A549 (cell line): ENCODE measurements around the gene SIGLEC8. TPM values are rescaled to one million over a fixed set of nuclear protein-coding genes. Genes with fewer than 3 reads are reported as not detected.

Experiments used
- ATAC-seq, 2 experiments: fragments of 200-7000 bp in 1 of 2; fragments of >200 bp in 1 of 2; cut with Nextera tagmentation in 1 of 2; cut with Tn5 transposase in 1 of 2; 3 replicates each; pipeline versions ENCODE4 v1.8.0 to v1.9.1; 2018 to 2020; ENCODE audit warnings: mild to moderate bottlenecking in 1 of 2, moderate library complexity in 1 of 2
- CTCF ChIA-PET: fragments of 300-600 bp; sonication (Branson Sonifier 250); formaldehyde crosslinking; extraction: SDS; loops from one replicate; lab custom pipeline; 2021; ENCODE audit warnings: antibody characterized with exemption, inconsistent platforms; lab: Yijun Ruan, JAX
- POLR2A ChIA-PET: fragments of 350-600 bp; formaldehyde crosslinking; extraction: SDS; loops from one replicate; lab custom pipeline; 2021; ENCODE audit warnings: antibody characterized with exemption, inconsistent platforms; lab: Yijun Ruan, JAX
- DNase-seq, 2 experiments: peaks; one replicate each; pipeline versions ENCODE4 v3.0.0 to v3.0.0-alpha.2; 2011 to 2016; ENCODE audit warnings: low read depth in 1 of 2, low spot score in 1 of 2
- FAIRE-seq: peaks from 2 replicates; lab custom pipeline; 2011; peaks lifted over from hg19 to GRCh38; lab: Jason Lieb, UNC
- H3K27ac ChIP-seq, 2 experiments: fragments of >200 bp; sonication (Bioruptor Twin); formaldehyde crosslinking; 3 replicates each; pipeline ENCODE4 v1.5.1; 2016 to 2017
- H3K4me1 ChIP-seq: fragments of >200 bp; sonication (Bioruptor Twin); formaldehyde crosslinking; 3 replicates; pipeline ENCODE4 v1.6.1; 2016
- H3K4me2 ChIP-seq: fragments of >200 bp; sonication (Bioruptor Twin); formaldehyde crosslinking; 3 replicates; pipeline ENCODE4 v1.6.1; 2016
- H3K4me3 ChIP-seq: fragments of >200 bp; sonication (Bioruptor Twin); formaldehyde crosslinking; 3 replicates; pipeline ENCODE4 v1.5.1; 2016
- H3K9me3 ChIP-seq: fragments of >200 bp; sonication (Bioruptor Twin); formaldehyde crosslinking; 3 replicates; pipeline ENCODE4 v1.6.1; 2016
- ATOH8 ChIP-seq: fragments of 250-450 bp; sonication (Bioruptor Pico); IDR thresholded peaks from 2 replicates; pipeline ENCODE4 v1.5.0; 2020; ENCODE audit warnings: low read depth, mild to moderate bottlenecking, moderate library complexity
- CBX2 ChIP-seq: fragments of 200-600 bp; sonication (generic); IDR thresholded peaks from 2 replicates; pipeline ENCODE4 v1.6.1; 2016; ENCODE audit warnings: low read depth, mild to moderate bottlenecking, borderline replicate concordance
- CHD4 ChIP-seq: fragments of 200-600 bp; sonication (generic); IDR thresholded peaks from 2 replicates; pipeline ENCODE4 v1.6.1; 2016; ENCODE audit warnings: antibody characterized with exemption, mild to moderate bottlenecking, borderline replicate concordance
- CTCF ChIP-seq: fragments of >200 bp; sonication (Bioruptor Twin); formaldehyde crosslinking; IDR thresholded peaks from 3 replicates; pipeline ENCODE4 v1.5.1; 2016
- EHF ChIP-seq: fragments of 250-450 bp; sonication (Bioruptor Pico); IDR thresholded peaks from 2 replicates; pipeline ENCODE4 v1.5.0; 2020; ENCODE audit warnings: mild to moderate bottlenecking
- EHMT2 ChIP-seq: fragments of 200-600 bp; sonication (generic); IDR thresholded peaks from 2 replicates; pipeline ENCODE4 v1.6.1; 2016; ENCODE audit warnings: antibody characterized with exemption, low read depth, mild to moderate bottlenecking, moderate library complexity
- ELK1 ChIP-seq: fragments of 150-350 bp; IDR thresholded peaks from 2 replicates; pipeline ENCODE4 v1.6.1; 2014; ENCODE audit warnings: low read depth, mild to moderate bottlenecking, low read length
- EP300 ChIP-seq, 2 experiments: fragments of >200 bp; sonication (Bioruptor Twin); formaldehyde crosslinking; IDR thresholded peaks; 2 replicates in 1 of 2; 3 replicates in 1 of 2; pipeline ENCODE4 v1.6.1; 2016 to 2017
- FOXS1 ChIP-seq: fragments of 250-450 bp; sonication (Bioruptor Pico); IDR thresholded peaks from 2 replicates; pipeline ENCODE4 v1.5.0; 2020; ENCODE audit warnings: mild to moderate bottlenecking, moderate library complexity
- HDAC2 ChIP-seq: fragments of 200-600 bp; sonication (generic); IDR thresholded peaks from 2 replicates; pipeline ENCODE4 v1.6.1; 2016
- HEYL ChIP-seq: fragments of 250-450 bp; sonication (Bioruptor Pico); IDR thresholded peaks from 2 replicates; pipeline ENCODE4 v1.8.0; 2021; ENCODE audit warnings: mild to moderate bottlenecking, moderate library complexity
- HOXA7 ChIP-seq: fragments of 250-450 bp; sonication (Bioruptor Pico); IDR thresholded peaks from 2 replicates; pipeline ENCODE4 v1.5.0; 2020; ENCODE audit warnings: mild to moderate bottlenecking, moderate library complexity
- HOXB13 ChIP-seq: fragments of 250-450 bp; sonication (Bioruptor Pico); IDR thresholded peaks from 2 replicates; pipeline ENCODE4 v1.5.0; 2020; ENCODE audit warnings: low read depth, mild to moderate bottlenecking, moderate library complexity
- HOXB5 ChIP-seq: fragments of 250-450 bp; sonication (Bioruptor Pico); IDR thresholded peaks from 2 replicates; pipeline ENCODE4 v1.5.0; 2020; ENCODE audit warnings: mild to moderate bottlenecking, moderate library complexity
- MAFK ChIP-seq: fragments of 450-650 bp; IDR thresholded peaks from 2 replicates; pipeline ENCODE4 v1.6.1; 2014; ENCODE audit not compliant: partially characterized antibody
- MAX ChIP-seq: IDR thresholded peaks from 2 replicates; pipeline ENCODE4 v1.6.1; 2012
- NPAS2 ChIP-seq: fragments of 250-450 bp; sonication (Bioruptor Pico); IDR thresholded peaks from 2 replicates; pipeline ENCODE4 v1.8.0; 2022; ENCODE audit warnings: mild to moderate bottlenecking, moderate library complexity, borderline replicate concordance
- PBX3 ChIP-seq: IDR thresholded peaks from 2 replicates; pipeline ENCODE4 v1.6.1; 2012
- RAD21 ChIP-seq, 2 experiments: fragments of >200 bp in 1 of 2; sonication (Bioruptor Twin) in 1 of 2; formaldehyde crosslinking in 1 of 2; IDR thresholded peaks in 1 of 2; conservative IDR thresholded peaks in 1 of 2; 2 replicates in 1 of 2; 3 replicates in 1 of 2; pipeline ENCODE4 v1.6.1; 2012 to 2018; ENCODE audit warnings: inconsistent platforms in 1 of 2
- REST ChIP-seq: fragments of 200-600 bp; sonication (generic); IDR thresholded peaks from 2 replicates; pipeline ENCODE4 v1.6.1; 2016; ENCODE audit warnings: antibody characterized with exemption, mild to moderate bottlenecking, moderate library complexity
- SMC3 ChIP-seq: fragments of >200 bp; sonication (Bioruptor Twin); formaldehyde crosslinking; IDR thresholded peaks from 3 replicates; pipeline ENCODE4 v1.6.1; 2018; ENCODE audit warnings: inconsistent platforms
- SREBF2 ChIP-seq: fragments of 450-650 bp; IDR thresholded peaks from 2 replicates; pipeline ENCODE4 v1.6.1; 2014; ENCODE audit warnings: mild to moderate bottlenecking, moderate library complexity
- ZSCAN20 ChIP-seq: fragments of 250-450 bp; sonication (Bioruptor Pico); IDR thresholded peaks from 2 replicates; pipeline ENCODE4 v1.8.0; 2022; ENCODE audit warnings: mild to moderate bottlenecking, moderate library complexity
- WGBS: methylation state at CpG from one replicate; pipeline ENCODE4 v1.1.6; 2017; ENCODE audit errors: missing lambda C conversion rate; 5-methylcytosine and 5-hydroxymethylcytosine counted together
- polyA plus RNA-seq, 4 experiments: library from polyadenylated mRNA; depleted of rRNA in 3 of 4; stranded (reverse); fragments of >200 nt; fragmentation: RNase III in 1 of 4; extraction: RNeasy Plus Mini Kit Qiagen cat#74134 plus additional on column Dnase treatment in 1 of 4; gene quantifications; 2 replicates in 3 of 4; 3 replicates in 1 of 4; pipeline ENCODE4 v1.2.3, GENCODE V29; 2011 to 2017

Gene SIGLEC8
- polyA plus RNA-seq, 2 of the 4 experiments (the other 2 are of a cell fraction), result not detected

- TF ChIP-seq PBX3, result no peak
- TF ChIP-seq HOXA7 (CRISPR knock-in tag), result no peak
- no peak for TF ChIP-seq HOXB13 (CRISPR knock-in tag)
- TF ChIP-seq EP300 (IDR thresholded peaks at IDR 0.05), result no peak
Measured at GRCh38 chr19:51427201-51427600, 31.1 kb downstream of the SIGLEC8 start (continued).

GRCh38 chr19:51422053-51422448, 36.2 kb downstream of the SIGLEC8 start:
- peak; percentile 80 for DNase-seq
- TF ChIP-seq HOXB13 (CRISPR knock-in tag), result 0 out of 2 replicates have a peak, but pooled peaks have one; percentile 66
- TF ChIP-seq FOXS1 (CRISPR knock-in tag), result 0 out of 2 replicates have a peak, but pooled peaks have one; percentile 57
- TF ChIP-seq REST, result peak; percentile 98
- no peak for TF ChIP-seq CBX2
- peak; percentile 86 for TF ChIP-seq SMC3
- TF ChIP-seq NPAS2 (CRISPR knock-in tag), result 0 out of 2 replicates have a peak, but pooled peaks have one; percentile 27
- TF ChIP-seq SREBF2, result no peak
- TF ChIP-seq EHF (CRISPR knock-in tag), result 0 out of 2 replicates have a peak, but pooled peaks have one; percentile 59
- TF ChIP-seq HEYL (CRISPR knock-in tag), result 0 out of 2 replicates have a peak, but pooled peaks have one; percentile 21
- TF ChIP-seq HOXB5 (CRISPR knock-in tag), result peak; percentile 89; the same call in 1 of the 2 replicates
- TF ChIP-seq CTCF, result peak; percentile 83
- no peak for TF ChIP-seq HDAC2
- TF ChIP-seq EHMT2, result peak; percentile 82; the same call in 1 of the 2 replicates
- no peak for TF ChIP-seq CHD4
- TF ChIP-seq ZSCAN20 (CRISPR knock-in tag), result peak; percentile 79; the same call in 1 of the 2 replicates
- no peak for TF ChIP-seq ELK1
- TF ChIP-seq MAFK, result no peak
- TF ChIP-seq MAX, result peak; percentile 54; the same call in 1 of the 2 replicates
- TF ChIP-seq RAD21 (conservative IDR thresholded peaks at IDR 0.05 in 1 of 2, IDR thresholded peaks at IDR 0.05 in 1 of 2), result peak; percentile 78 to 81
- peak; percentile 78; the same call in 1 of the 2 replicates for TF ChIP-seq ATOH8 (CRISPR knock-in tag)
- TF ChIP-seq, all 56 proteins: peak for 14
- no peak overlapping the region for H3K27ac ChIP-seq
- ChIA-PET POLR2A (interaction anchor here (1.0 kb wide), 1 partner anchor 83 kb away, joined by 3 read pairs; no protein-coding TSS in a partner anchor), CTCF (interaction anchor here (0.5 to 4.5 kb wide), 58 partner anchors 8 to 426 kb away, joined by 3 to 33 read pairs (median 4); partner anchors contain the start of genes CLDND2, NKG7 and VSIG10L)
- FAIRE-seq (peak; percentile 61), ATAC-seq (peak; percentile 87 to 96)
- H3K9me3 ChIP-seq, result no peaks in the 10 kb centered on the region
- 7% methylated on average over 19 of the region's 19 CpGs for WGBS
- no peak overlapping the region for H3K4me2 ChIP-seq
- H3K4me1 ChIP-seq, result no peaks in the 10 kb centered on the region
- H3K4me3 ChIP-seq, result no peak overlapping the region
